Measurements from ENCODE around the gene ITGB2.

Gene ITGB2

GRCh38 chr21:44853601-44854390, 66.9 kb downstream of the ITGB2 start:
- H3K27ac ChIP-seq (replicated peaks; ENCODE audit: low read length), result no peak overlapping the region

GRCh38 chr21:44850905-44851657, 69.6 kb downstream of the ITGB2 start:
- no peak overlapping the region for H2BK5ac ChIP-seq (ENCODE audit: low read length)
- H3K23ac ChIP-seq (ENCODE audit: low read depth, low read length, poor library complexity), result no peak overlapping the region
- H3K79me1 ChIP-seq (ENCODE audit: low read depth, low read length), result peaks cover 8% of the 10 kb centered on the region
- H3K18ac ChIP-seq (ENCODE audit: low read length), result no peak overlapping the region
- H2AFZ ChIP-seq (ENCODE audit: low read length), result no peak overlapping the region
- no peak overlapping the region for H3K9ac ChIP-seq (ENCODE audit: low read depth, low read length, poor library complexity)
- H3K14ac ChIP-seq (ENCODE audit: low read length), result no peak overlapping the region
- DNase-seq (ENCODE audit: low spot score), result no peak
- H4K8ac ChIP-seq (ENCODE audit: low read depth, low read length), result no peak overlapping the region
- H2AK5ac ChIP-seq (ENCODE audit: low read depth, low read length), result no peak overlapping the region
- peaks cover 49 to 72% of the 10 kb centered on the region in 2 donors for H3K36me3 ChIP-seq (replicated peaks in 1 of 2; ENCODE audit: control insufficient read depth in 2 of 2, insufficient read depth in 2 of 2, low read length in 2 of 2)
- H2BK120ac ChIP-seq (ENCODE audit: low read depth, low read length), result no peak overlapping the region
- no peak overlapping the region for H2BK12ac ChIP-seq (ENCODE audit: low read length)
- peaks cover 0 to 4% of the 10 kb centered on the region in 2 donors for H3K4me1 ChIP-seq (ENCODE audit: control insufficient read depth in 2 of 2, insufficient read depth in 1 of 2, low read depth in 1 of 2, low read length in 2 of 2)
- H4K91ac ChIP-seq (ENCODE audit: low read depth, low read length, poor library complexity), result no peak overlapping the region
- H3K4me3 ChIP-seq (ENCODE audit: low read length in 2 of 2), result no peak overlapping the region
- H3K27ac ChIP-seq (replicated peaks; ENCODE audit: low read length), result no peak overlapping the region
- H3K4me2 ChIP-seq (ENCODE audit: insufficient read depth, low read length, poor library complexity, severe bottlenecking), result no peak overlapping the region
- no CpG with 5 or more reads among the region's 26 CpGs for WGBS, 2 donors (ENCODE audit: extremely low coverage in 2 of 2, insufficient read length in 2 of 2, insufficient replicate concordance in 1 of 2)
- no peaks in the 10 kb centered on the region for H3K27me3 ChIP-seq (ENCODE audit: control insufficient read depth in 3 of 3, insufficient read depth in 3 of 3, low read depth in 1 of 3, low read length in 3 of 3)
- H3K4ac ChIP-seq (ENCODE audit: low read length), result no peak overlapping the region
- H2BK15ac ChIP-seq (ENCODE audit: low read length), result no peak overlapping the region
- H3K9me3 ChIP-seq (replicated peaks in 1 of 2; ENCODE audit: control insufficient read depth in 2 of 2, insufficient read depth in 1 of 2, low read depth in 1 of 2, low read length in 2 of 2), result no peaks in the 10 kb centered on the region

More at GRCh38 chr21:44853601-44854390, 66.9 kb downstream of the ITGB2 start:
- peaks cover 17% of the 10 kb centered on the region for H3K79me1 ChIP-seq (ENCODE audit: low read depth, low read length)
- H3K36me3 ChIP-seq (replicated peaks in 1 of 2; ENCODE audit: control insufficient read depth in 2 of 2, insufficient read depth in 2 of 2, low read length in 2 of 2), result peaks cover 61 to 96% of the 10 kb centered on the region in 2 donors
- H3K4me1 ChIP-seq (ENCODE audit: control insufficient read depth in 2 of 2, insufficient read depth in 1 of 2, low read depth in 1 of 2, low read length in 2 of 2), result no peaks in the 10 kb centered on the region
- H3K4ac ChIP-seq (ENCODE audit: low read length), result no peak overlapping the region
- H4K91ac ChIP-seq (ENCODE audit: low read depth, low read length, poor library complexity), result no peak overlapping the region
- H3K18ac ChIP-seq (ENCODE audit: low read length), result no peak overlapping the region
- H3K9ac ChIP-seq (ENCODE audit: low read depth, low read length, poor library complexity), result peak overlapping the region; percentile 75
- H3K4me3 ChIP-seq (ENCODE audit: low read length in 2 of 2), result no peak overlapping the region
- H2AFZ ChIP-seq (ENCODE audit: low read length), result no peak overlapping the region
- WGBS, 2 donors (ENCODE audit: extremely low coverage in 2 of 2, insufficient read length in 2 of 2, insufficient replicate concordance in 1 of 2), result no CpG with 5 or more reads among the region's 34 CpGs
- no peak overlapping the region for H3K14ac ChIP-seq (ENCODE audit: low read length)
- H3K23ac ChIP-seq (ENCODE audit: low read depth, low read length, poor library complexity), result no peak overlapping the region
- H2AK5ac ChIP-seq (ENCODE audit: low read depth, low read length), result no peak overlapping the region
- no peak overlapping the region for H3K4me2 ChIP-seq (ENCODE audit: insufficient read depth, low read length, poor library complexity, severe bottlenecking)
- H2BK12ac ChIP-seq (ENCODE audit: low read length), result no peak overlapping the region
- H2BK5ac ChIP-seq (ENCODE audit: low read length), result no peak overlapping the region
- no peaks in the 10 kb centered on the region for H3K27me3 ChIP-seq (ENCODE audit: control insufficient read depth in 3 of 3, insufficient read depth in 3 of 3, low read depth in 1 of 3, low read length in 3 of 3)
- no peaks in the 10 kb centered on the region for H3K9me3 ChIP-seq (replicated peaks in 1 of 2; ENCODE audit: control insufficient read depth in 2 of 2, insufficient read depth in 1 of 2, low read depth in 1 of 2, low read length in 2 of 2)
- H4K8ac ChIP-seq (ENCODE audit: low read depth, low read length), result no peak overlapping the region
- H2BK15ac ChIP-seq (ENCODE audit: low read length), result no peak overlapping the region
- H2BK120ac ChIP-seq (ENCODE audit: low read depth, low read length), result no peak overlapping the region
- DNase-seq (ENCODE audit: low spot score), result no peak

GRCh38 chr21:44850208-44850800, 70.4 kb downstream of the ITGB2 start:
- no peak overlapping the region for H2BK120ac ChIP-seq (ENCODE audit: low read depth, low read length)
- no peaks in the 10 kb centered on the region for H3K9me3 ChIP-seq (replicated peaks in 1 of 2; ENCODE audit: control insufficient read depth in 2 of 2, insufficient read depth in 1 of 2, low read depth in 1 of 2, low read length in 2 of 2)
- no peak overlapping the region for H3K18ac ChIP-seq (ENCODE audit: low read length)
- H3K4me1 ChIP-seq (ENCODE audit: control insufficient read depth in 2 of 2, insufficient read depth in 1 of 2, low read depth in 1 of 2, low read length in 2 of 2), result peaks cover 0 to 7% of the 10 kb centered on the region in 2 donors
- H3K27ac ChIP-seq (replicated peaks; ENCODE audit: low read length), result no peak overlapping the region
- H3K23ac ChIP-seq (ENCODE audit: low read depth, low read length, poor library complexity), result no peak overlapping the region
- no peaks in the 10 kb centered on the region for H3K27me3 ChIP-seq (ENCODE audit: control insufficient read depth in 3 of 3, insufficient read depth in 3 of 3, low read depth in 1 of 3, low read length in 3 of 3)
- DNase-seq (ENCODE audit: low spot score), result no peak
- peaks cover 43 to 64% of the 10 kb centered on the region in 2 donors for H3K36me3 ChIP-seq (replicated peaks in 1 of 2; ENCODE audit: control insufficient read depth in 2 of 2, insufficient read depth in 2 of 2, low read length in 2 of 2)
- no peak overlapping the region for H2AK5ac ChIP-seq (ENCODE audit: low read depth, low read length)
- H3K14ac ChIP-seq (ENCODE audit: low read length), result no peak overlapping the region
- no peak overlapping the region for H2BK12ac ChIP-seq (ENCODE audit: low read length)
- WGBS, 2 donors (ENCODE audit: extremely low coverage in 2 of 2, insufficient read length in 2 of 2, insufficient replicate concordance in 1 of 2), result no CpG with 5 or more reads among the region's 20 CpGs
- no peak overlapping the region for H4K91ac ChIP-seq (ENCODE audit: low read depth, low read length, poor library complexity)
- H3K79me1 ChIP-seq (ENCODE audit: low read depth, low read length), result peaks cover 8% of the 10 kb centered on the region
- no peak overlapping the region for H2BK15ac ChIP-seq (ENCODE audit: low read length)
- no peak overlapping the region for H2BK5ac ChIP-seq (ENCODE audit: low read length)
- H3K9ac ChIP-seq (ENCODE audit: low read depth, low read length, poor library complexity), result no peak overlapping the region
- H3K4ac ChIP-seq (ENCODE audit: low read length), result no peak overlapping the region
- no peak overlapping the region for H2AFZ ChIP-seq (ENCODE audit: low read length)
- no peak overlapping the region for H3K4me2 ChIP-seq (ENCODE audit: insufficient read depth, low read length, poor library complexity, severe bottlenecking)
- H4K8ac ChIP-seq (ENCODE audit: low read depth, low read length), result no peak overlapping the region
- no peak overlapping the region for H3K4me3 ChIP-seq (ENCODE audit: low read length in 2 of 2)

- no peak overlapping the region for H3K9ac ChIP-seq (ENCODE audit: low read depth, low read length, poor library complexity)
- no peak overlapping the region for H3K14ac ChIP-seq (ENCODE audit: low read length)
- no peak overlapping the region for H4K8ac ChIP-seq (ENCODE audit: low read depth, low read length)
- H2BK120ac ChIP-seq (ENCODE audit: low read depth, low read length), result no peak overlapping the region
- no peak overlapping the region for H2BK5ac ChIP-seq (ENCODE audit: low read length)
- peaks cover 8% of the 10 kb centered on the region for H3K79me1 ChIP-seq (ENCODE audit: low read depth, low read length)
- no peak overlapping the region for H3K18ac ChIP-seq (ENCODE audit: low read length)
- no peak overlapping the region for H3K4ac ChIP-seq (ENCODE audit: low read length)
- no peak overlapping the region for H2BK15ac ChIP-seq (ENCODE audit: low read length)
- no peak overlapping the region for H2AK5ac ChIP-seq (ENCODE audit: low read depth, low read length)
- H3K27me3 ChIP-seq (ENCODE audit: control insufficient read depth in 3 of 3, insufficient read depth in 3 of 3, low read depth in 1 of 3, low read length in 3 of 3), result no peaks in the 10 kb centered on the region
- peaks cover 37 to 57% of the 10 kb centered on the region in 2 donors for H3K36me3 ChIP-seq (replicated peaks in 1 of 2; ENCODE audit: control insufficient read depth in 2 of 2, insufficient read depth in 2 of 2, low read length in 2 of 2)
- H3K27ac ChIP-seq (replicated peaks; ENCODE audit: low read length), result no peak overlapping the region
- no peak overlapping the region for H4K91ac ChIP-seq (ENCODE audit: low read depth, low read length, poor library complexity)
- no peak overlapping the region for H2AFZ ChIP-seq (ENCODE audit: low read length)
- no peak overlapping the region for H3K4me3 ChIP-seq (ENCODE audit: low read length in 2 of 2)
- no CpG with 5 or more reads among the region's 12 CpGs for WGBS, 2 donors (ENCODE audit: extremely low coverage in 2 of 2, insufficient read length in 2 of 2, insufficient replicate concordance in 1 of 2)
- no peaks in the 10 kb centered on the region for H3K9me3 ChIP-seq (replicated peaks in 1 of 2; ENCODE audit: control insufficient read depth in 2 of 2, insufficient read depth in 1 of 2, low read depth in 1 of 2, low read length in 2 of 2)
- no peak for DNase-seq (ENCODE audit: low spot score)
- H3K4me1 ChIP-seq (ENCODE audit: control insufficient read depth in 2 of 2, insufficient read depth in 1 of 2, low read depth in 1 of 2, low read length in 2 of 2), result peaks cover 0 to 7% of the 10 kb centered on the region in 2 donors
- H3K4me2 ChIP-seq (ENCODE audit: insufficient read depth, low read length, poor library complexity, severe bottlenecking), result no peak overlapping the region
- no peak overlapping the region for H3K23ac ChIP-seq (ENCODE audit: low read depth, low read length, poor library complexity)
- no peak overlapping the region for H2BK12ac ChIP-seq (ENCODE audit: low read length)
Observed at GRCh38 chr21:44849616-44850130, 71.0 kb downstream of the ITGB2 start.
